ENCODE results near the gene LRRC8E.

DNA sequence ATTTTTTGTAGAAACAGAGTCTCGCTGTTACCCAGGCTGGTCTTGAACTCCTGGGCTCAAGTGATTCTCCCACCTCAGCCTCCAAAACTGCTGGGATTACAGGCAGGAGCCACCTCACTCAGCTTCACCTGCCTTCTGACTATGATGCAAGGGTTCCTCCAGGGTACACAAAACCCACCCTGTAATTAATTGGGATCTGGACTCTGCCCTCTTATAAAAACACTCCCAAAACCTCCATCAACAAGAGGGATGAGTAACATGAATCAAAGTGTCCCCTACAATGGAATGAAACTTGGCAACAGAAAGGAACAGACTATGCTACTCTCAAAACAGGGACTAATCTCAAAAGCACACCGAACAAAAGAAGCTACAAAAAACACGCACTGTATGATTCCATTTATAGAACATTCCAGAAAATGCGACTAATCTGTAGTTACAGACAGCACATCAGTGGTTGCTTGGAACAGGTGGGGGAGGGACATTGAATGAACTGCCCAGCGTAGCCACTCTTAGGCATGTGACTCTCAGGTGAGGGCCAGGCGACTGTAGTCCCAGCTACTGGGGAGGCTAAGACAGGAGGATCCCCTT, 11.0 kb upstream of the LRRC8E start:
- TF ChIP-seq, protein P1, sequence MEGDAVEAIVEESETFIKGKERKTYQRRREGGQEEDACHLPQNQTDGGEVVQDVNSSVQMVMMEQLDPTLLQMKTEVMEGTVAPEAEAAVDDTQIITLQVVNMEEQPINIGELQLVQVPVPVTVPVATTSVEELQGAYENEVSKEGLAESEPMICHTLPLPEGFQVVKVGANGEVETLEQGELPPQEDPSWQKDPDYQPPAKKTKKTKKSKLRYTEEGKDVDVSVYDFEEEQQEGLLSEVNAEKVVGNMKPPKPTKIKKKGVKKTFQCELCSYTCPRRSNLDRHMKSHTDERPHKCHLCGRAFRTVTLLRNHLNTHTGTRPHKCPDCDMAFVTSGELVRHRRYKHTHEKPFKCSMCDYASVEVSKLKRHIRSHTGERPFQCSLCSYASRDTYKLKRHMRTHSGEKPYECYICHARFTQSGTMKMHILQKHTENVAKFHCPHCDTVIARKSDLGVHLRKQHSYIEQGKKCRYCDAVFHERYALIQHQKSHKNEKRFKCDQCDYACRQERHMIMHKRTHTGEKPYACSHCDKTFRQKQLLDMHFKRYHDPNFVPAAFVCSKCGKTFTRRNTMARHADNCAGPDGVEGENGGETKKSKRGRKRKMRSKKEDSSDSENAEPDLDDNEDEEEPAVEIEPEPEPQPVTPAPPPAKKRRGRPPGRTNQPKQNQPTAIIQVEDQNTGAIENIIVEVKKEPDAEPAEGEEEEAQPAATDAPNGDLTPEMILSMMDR (optimal IDR thresholded peaks at IDR 0.05 in 1 of 3, IDR thresholded peaks at IDR 0.05 in 1 of 3, conservative IDR thresholded peaks at IDR 0.05 in 1 of 3; ENCODE audit: extremely low read depth in 1 of 3, insufficient read depth in 2 of 3, low read length in 3 of 3), result no peak
- TF ChIP-seq EZH2 (IDR thresholded peaks at IDR 0.05; ENCODE audit: low read length), result no peak

All from keratinocyte (primary cell).